Lung (tissue), 12 donors: ENCODE measurements around the gene OPALIN. TPM values are rescaled to one million over a fixed set of nuclear protein-coding genes. Genes with fewer than 3 reads are reported as not detected.

ENCODE experiments used
- ATAC-seq: fragments of 200-7000 bp; cut with Tn5 transposase; one replicate; pipeline ENCODE4 v1.9.1; 2020; ENCODE audit warnings: moderate number of reproducible peaks; ENCODE audit not compliant: insufficient read depth, low FRiP score
- DNase-seq, 3 donors: peaks; one replicate each; pipeline ENCODE4 v3.0.0-alpha.2; 2013 to 2017
- H3K27ac ChIP-seq, 2 donors: one replicate each; pipeline ENCODE4 v1.5.1; 2013; ENCODE audit warnings: mild to moderate bottlenecking in 2 of 2, moderate library complexity in 2 of 2, control low read depth in 1 of 2, inconsistent platforms in 1 of 2, low read depth in 1 of 2, low read length in 1 of 2
- H3K27me3 ChIP-seq, 3 donors: one replicate each; pipeline ENCODE4 v1.5.1; 2013; ENCODE audit warnings: low read length in 2 of 3; ENCODE audit not compliant: control insufficient read depth in 3 of 3, insufficient read depth in 3 of 3
- H3K36me3 ChIP-seq, 4 donors: one replicate each; pipeline ENCODE4 v1.5.1; 2013; ENCODE audit warnings: low read length in 4 of 4, mild to moderate bottlenecking in 1 of 4, moderate library complexity in 1 of 4; ENCODE audit not compliant: control insufficient read depth in 4 of 4, insufficient read depth in 4 of 4
- H3K4me1 ChIP-seq, 5 donors: one replicate each; pipeline ENCODE4 v1.5.1; 2013; ENCODE audit warnings: low read length in 5 of 5, mild to moderate bottlenecking in 2 of 5, moderate library complexity in 1 of 5; ENCODE audit not compliant: control insufficient read depth in 5 of 5, insufficient read depth in 5 of 5
- H3K4me3 ChIP-seq: one replicate; pipeline ENCODE4 v1.5.1; 2013; ENCODE audit warnings: mild to moderate bottlenecking, control low read depth, moderate library complexity
- H3K9ac ChIP-seq, 2 donors: one replicate each; pipeline ENCODE4 v1.5.1; 2013; ENCODE audit warnings: low read length in 2 of 2, control low read depth in 1 of 2; ENCODE audit not compliant: insufficient read depth in 1 of 2
- H3K9me3 ChIP-seq, 4 donors: one replicate each; pipeline ENCODE4 v1.5.1; 2013; ENCODE audit warnings: low read length in 3 of 4, mild to moderate bottlenecking in 1 of 4, moderate library complexity in 1 of 4; ENCODE audit not compliant: control insufficient read depth in 4 of 4, insufficient read depth in 3 of 4
- WGBS, 2 donors: extraction: QIAGEN DNeasy Blood & Tissue Kit; methylation state at CpG; one replicate each; pipeline ENCODE4 v1.1.7; 2013; 5-methylcytosine and 5-hydroxymethylcytosine counted together
- polyA plus RNA-seq, 2 donors: library from polyadenylated mRNA; stranded (reverse); fragments of 200-250 nt; gene quantifications; one replicate each; pipeline ENCODE4 v1.2.1, GENCODE V29; 2013
- total RNA-seq, 2 donors: library from RNA; depleted of rRNA in 1 of 2; stranded (reverse); fragments of >200 nt in 1 of 2; gene quantifications; one replicate each; pipeline ENCODE4 v1.2.1, GENCODE V29; 2014 to 2021
- TF ChIP-seq, protein P1 (sequence below): IDR thresholded peaks from 2 replicates; pipeline ENCODE4 v1.5.1; 2012; ENCODE audit warnings: mild to moderate bottlenecking; ENCODE audit errors: control extremely low read depth, extremely low read depth
- donor health status: control.
- donor health status: control.
- donor health status: Bipolar disorder and iron deficiency.
- donor health status: healthy.
- donor health status: DM: yes; HTN: yes; CAD: no.

Gene OPALIN
- total and polyA plus RNA-seq, 4 donors = not detected

DNA sequence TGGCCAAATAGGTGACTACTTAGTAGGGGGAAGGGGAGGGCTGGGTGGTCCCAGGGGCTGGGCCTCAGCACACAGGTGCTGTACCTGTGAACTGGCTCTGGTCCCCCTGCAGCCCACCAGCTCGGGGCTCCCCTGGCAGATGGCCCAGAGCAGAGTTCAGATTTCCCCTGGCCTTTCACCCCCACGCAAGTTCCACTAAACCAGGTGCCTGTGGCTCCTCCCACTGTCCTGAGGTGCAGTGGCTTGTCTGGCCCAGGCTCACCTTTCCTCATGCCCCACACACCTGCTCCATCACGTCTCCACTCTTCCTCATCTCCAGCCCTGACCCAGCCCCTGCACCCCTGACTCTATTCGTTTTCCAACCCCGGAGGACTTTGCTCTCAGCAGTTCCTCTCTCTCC is 47.3 kb upstream of the OPALIN start:
- Histone ChIP-seq H3K27me3 (peaks cover 0 to 28% (median 4%) of the 10 kb centered on the region in 3 donors), H3K9me3 (no peaks in the 10 kb centered on the region), H3K9ac (no peak overlapping the region), H3K36me3 (no peaks in the 10 kb centered on the region), H3K4me3 (no peak overlapping the region), H3K27ac (no peak overlapping the region), H3K4me1 (peaks cover 0 to 1% (median 0%) of the 10 kb centered on the region in 5 donors)
- TF ChIP-seq, protein P1, sequence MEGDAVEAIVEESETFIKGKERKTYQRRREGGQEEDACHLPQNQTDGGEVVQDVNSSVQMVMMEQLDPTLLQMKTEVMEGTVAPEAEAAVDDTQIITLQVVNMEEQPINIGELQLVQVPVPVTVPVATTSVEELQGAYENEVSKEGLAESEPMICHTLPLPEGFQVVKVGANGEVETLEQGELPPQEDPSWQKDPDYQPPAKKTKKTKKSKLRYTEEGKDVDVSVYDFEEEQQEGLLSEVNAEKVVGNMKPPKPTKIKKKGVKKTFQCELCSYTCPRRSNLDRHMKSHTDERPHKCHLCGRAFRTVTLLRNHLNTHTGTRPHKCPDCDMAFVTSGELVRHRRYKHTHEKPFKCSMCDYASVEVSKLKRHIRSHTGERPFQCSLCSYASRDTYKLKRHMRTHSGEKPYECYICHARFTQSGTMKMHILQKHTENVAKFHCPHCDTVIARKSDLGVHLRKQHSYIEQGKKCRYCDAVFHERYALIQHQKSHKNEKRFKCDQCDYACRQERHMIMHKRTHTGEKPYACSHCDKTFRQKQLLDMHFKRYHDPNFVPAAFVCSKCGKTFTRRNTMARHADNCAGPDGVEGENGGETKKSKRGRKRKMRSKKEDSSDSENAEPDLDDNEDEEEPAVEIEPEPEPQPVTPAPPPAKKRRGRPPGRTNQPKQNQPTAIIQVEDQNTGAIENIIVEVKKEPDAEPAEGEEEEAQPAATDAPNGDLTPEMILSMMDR = no peak
- ATAC-seq (no peak), DNase-seq (no peak)
- 66 to 82% methylated on average over 5 of the region's 5 CpGs for WGBS, 2 donors

DNA sequence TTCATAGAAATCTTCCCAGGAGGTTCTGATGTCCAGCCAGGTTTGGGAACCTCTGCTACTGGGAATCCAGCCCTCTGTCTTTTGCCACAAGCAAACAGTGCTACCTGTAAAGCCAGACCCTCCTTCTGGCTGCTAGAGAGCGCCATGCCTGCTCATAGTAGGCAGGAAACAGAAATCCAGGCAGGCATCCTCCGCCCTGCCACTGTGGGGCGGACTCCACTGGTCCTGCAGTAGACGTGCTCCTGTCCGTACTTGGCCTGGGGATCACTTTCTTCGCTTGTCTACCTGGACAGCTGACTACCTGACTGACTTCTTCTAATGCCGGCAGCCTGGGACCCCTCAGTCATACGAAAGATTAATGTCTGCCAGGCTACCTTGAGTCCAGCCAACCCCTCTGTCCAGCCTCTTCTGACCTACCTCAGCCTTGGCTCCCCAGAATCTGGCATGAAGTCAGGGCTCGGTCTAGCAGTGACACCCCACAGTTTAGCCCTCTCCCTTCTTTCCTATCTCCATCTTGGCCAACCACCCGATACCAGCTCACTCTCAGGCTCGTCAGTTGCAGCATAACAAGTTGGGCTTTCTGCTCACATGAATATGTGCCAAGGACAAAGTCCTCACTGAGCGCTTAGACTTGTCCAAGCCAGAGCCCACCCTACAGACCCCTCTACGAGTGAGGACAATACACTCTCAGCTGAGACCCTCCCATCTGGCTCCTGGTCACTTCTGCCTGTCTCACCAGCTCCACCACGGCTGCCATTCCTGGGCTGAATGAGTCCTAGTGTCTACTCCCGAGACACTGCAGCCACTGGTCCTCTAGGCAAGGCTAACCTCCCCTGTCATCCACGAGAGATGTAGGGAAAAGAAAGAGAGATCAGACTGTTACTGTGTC is 43.9 kb upstream of the OPALIN start:
- ATAC-seq = no peak
- 77 to 82% methylated on average over 16 of the region's 16 CpGs for WGBS, 2 donors
- H3K27me3 ChIP-seq = peaks cover 0 to 43% (median 3%) of the 10 kb centered on the region in 3 donors

DNA sequence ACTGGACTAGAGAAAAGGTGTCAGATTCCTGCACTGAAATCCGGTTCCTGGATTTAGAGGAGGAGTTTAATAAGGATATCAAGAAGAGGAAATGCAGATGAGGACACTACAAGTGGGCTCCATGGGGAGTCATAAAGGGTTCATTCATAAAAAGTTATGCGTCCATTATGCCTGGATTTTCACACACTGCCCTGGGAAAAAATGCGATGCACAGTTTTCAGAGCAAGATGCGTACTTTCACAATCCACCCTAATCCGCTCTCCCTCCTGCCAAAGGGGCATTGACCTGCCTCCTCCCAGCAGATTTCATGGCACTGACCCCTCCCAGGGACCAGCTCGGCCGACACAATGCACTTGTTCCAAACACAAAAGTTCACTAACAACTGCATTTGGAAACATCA is 42.2 kb upstream of the OPALIN start:
- Histone ChIP-seq H3K9me3 (no peaks in the 10 kb centered on the region), H3K4me3 (no peak overlapping the region), H3K36me3 (no peaks in the 10 kb centered on the region), H3K27me3 (peaks cover 0 to 52% (median 2%) of the 10 kb centered on the region in 3 donors), H3K27ac (no peak overlapping the region), H3K9ac (no peak overlapping the region), H3K4me1 (peaks cover 0 to 6% (median 0%) of the 10 kb centered on the region in 5 donors)
- TF ChIP-seq, protein P1 = no peak
- DNase-seq (no peak), ATAC-seq (no peak)
- 57 to 73% methylated on average over 7 of the region's 7 CpGs for WGBS, 2 donors

More for the DNA sequence above, 43.9 kb upstream of the OPALIN start:
- Histone ChIP-seq H3K27ac (no peak overlapping the region), H3K9ac (no peak overlapping the region), H3K9me3 (no peaks in the 10 kb centered on the region), H3K4me3 (no peak overlapping the region), H3K4me1 (peaks cover 0 to 4% (median 0%) of the 10 kb centered on the region in 5 donors), H3K36me3 (no peaks in the 10 kb centered on the region)
- TF ChIP-seq, protein P1 = no peak
- DNase-seq = no peak
